WTC11 (cell line): Measurements from ENCODE around the gene MRPS23.

ENCODE experiments used
- CTCF ChIP-seq: fragments of 200-600 bp; IDR thresholded peaks from 2 replicates; pipeline ENCODE4 v1.8.0; 2022; ENCODE audit warnings: antibody characterized with exemption
- GABPB1 ChIP-seq: sonication (generic); formaldehyde crosslinking; IDR thresholded peaks from 2 replicates; pipeline ENCODE4 v1.8.1; 2023; ENCODE audit warnings: mild to moderate bottlenecking, missing genetic modification reagents
- MYBL2 ChIP-seq: sonication (generic); formaldehyde crosslinking; IDR thresholded peaks from 2 replicates; pipeline ENCODE4 v1.8.1; 2023; ENCODE audit warnings: mild to moderate bottlenecking, moderate library complexity, missing genetic modification reagents
- TCF7 ChIP-seq: sonication (generic); formaldehyde crosslinking; IDR thresholded peaks from 2 replicates; pipeline ENCODE4 v1.8.0; 2022; ENCODE audit warnings: mild to moderate bottlenecking, low read depth, missing genetic modification reagents, moderate library complexity
- ZNF416 ChIP-seq: fragments of 250-450 bp; sonication (Bioruptor Pico); IDR thresholded peaks from 2 replicates; pipeline ENCODE4 v1.9.0; 2021; ENCODE audit warnings: mild to moderate bottlenecking, inconsistent platforms

GRCh38 chr17:57869617-57870282 lies 19.9 kb upstream of the MRPS23 start:
- no peak for TF ChIP-seq ZNF416 (CRISPR knock-in tag)
- TF ChIP-seq CTCF, result no peak
- no peak for TF ChIP-seq GABPB1 (CRISPR knock-in tag)
- no peak for TF ChIP-seq TCF7 (CRISPR knock-in tag)
- no peak for TF ChIP-seq MYBL2
